Spleen (tissue), 11 donors: ENCODE measurements around the gene PKHD1. TPM values are rescaled to one million over a fixed set of nuclear protein-coding genes. Genes with fewer than 3 reads are reported as not detected.

Experiments
- DNase-seq: peaks from one replicate; pipeline ENCODE4 v3.0.0-alpha.2; 2020
- H3K27ac ChIP-seq, 8 donors: fragments of 200-600 bp; sonication (generic) in 7 of 8; 1 replicate in 4 of 8; 2 replicates in 4 of 8; pipeline versions ENCODE4 v1.5.0 to v1.8.0; 2016 to 2021; ENCODE audit warnings: inconsistent platforms in 4 of 8, mild to moderate bottlenecking in 4 of 8, moderate library complexity in 1 of 8
- H3K27me3 ChIP-seq, 7 donors: fragments of 200-600 bp; sonication (generic) in 6 of 7; replicated peaks in 1 of 7; 1 replicate in 4 of 7; 2 replicates in 3 of 7; pipeline versions ENCODE4 v1.5.0 to v1.8.0; 2016 to 2021; ENCODE audit warnings: inconsistent platforms in 3 of 7, mild to moderate bottlenecking in 1 of 7
- H3K36me3 ChIP-seq, 6 donors: fragments of 200-600 bp; sonication (generic) in 5 of 6; 1 replicate in 4 of 6; 2 replicates in 2 of 6; pipeline versions ENCODE4 v1.5.0 to v1.8.0; 2016 to 2021; ENCODE audit warnings: inconsistent platforms in 2 of 6
- H3K4me1 ChIP-seq, 6 donors: fragments of 200-600 bp; sonication (generic) in 5 of 6; 1 replicate in 3 of 6; 2 replicates in 3 of 6; pipeline versions ENCODE4 v1.5.0 to v1.8.0; 2016 to 2021; ENCODE audit warnings: inconsistent platforms in 3 of 6
- H3K4me3 ChIP-seq, 8 donors: fragments of 200-600 bp; sonication (generic) in 7 of 8; 1 replicate in 4 of 8; 2 replicates in 4 of 8; pipeline versions ENCODE4 v1.5.0 to v1.8.0; 2016 to 2021; ENCODE audit warnings: inconsistent platforms in 4 of 8, mild to moderate bottlenecking in 4 of 8, moderate library complexity in 2 of 8
- H3K9me3 ChIP-seq, 8 donors: fragments of 200-600 bp; sonication (generic) in 7 of 8; 1 replicate in 4 of 8; 2 replicates in 4 of 8; pipeline versions ENCODE4 v1.5.0 to v1.8.0; 2016 to 2021; ENCODE audit warnings: inconsistent platforms in 4 of 8
- CTCF ChIP-seq, 11 experiments: fragments of 200-600 bp in 7 of 11; fragments of 450-650 bp in 4 of 11; sonication (generic) in 4 of 11; IDR thresholded peaks in 8 of 11; conservative IDR thresholded peaks in 3 of 11; 1 replicate in 7 of 11; 2 replicates in 4 of 11; pipeline versions ENCODE4 v1.4.0 to v1.8.0; 2016 to 2021; ENCODE audit warnings: antibody characterized with exemption in 11 of 11, inconsistent platforms in 4 of 11, mild to moderate bottlenecking in 1 of 11
- POLR2A ChIP-seq, 3 donors: fragments of 450-650 bp; IDR thresholded peaks; one replicate each; pipeline ENCODE4 v1.5.1; 2017; ENCODE audit warnings: antibody characterized with exemption in 3 of 3, mild to moderate bottlenecking in 1 of 3
- POLR2AphosphoS5 ChIP-seq, 3 donors: sonication (generic); formaldehyde crosslinking; IDR thresholded peaks; one replicate each; pipeline ENCODE4 v1.5.1; 2017; ENCODE audit warnings: antibody characterized with exemption in 3 of 3
- WGBS, 5 donors: extraction: QIAGEN DNeasy Blood & Tissue Kit in 3 of 5; methylation state at CpG; one replicate each; pipeline versions ENCODE4 v1.1.5 to v1.1.7; 2013 to 2018; 5-methylcytosine and 5-hydroxymethylcytosine counted together
- intact Hi-C: fragments of 100-400 bp; cut with DNase I; formaldehyde crosslinking; loops from one replicate; pipeline ENCODE4 v1.15.0; 2023; ENCODE audit warnings: low total_unique reads
- polyA plus RNA-seq, 3 donors: library from polyadenylated mRNA; stranded (reverse); fragments of 200-250 nt; gene quantifications; one replicate each; pipeline ENCODE4 v1.2.1, GENCODE V29; 2013
- total RNA-seq, 7 donors: library from RNA; depleted of rRNA in 3 of 7; stranded (reverse); fragments of >200 nt in 3 of 7; fragmentation: NEBNext Ultra II Directional in 4 of 7; extraction: Animal tissue kit (Norgen Biotek cat#: 25700) in 4 of 7; gene quantifications; one replicate each; pipeline versions ENCODE4 v1.1.0 to v1.2.1, GENCODE V29; 2016 to 2021
- donor health status: healthy with polysubstance abuse.
- donor health status: DM: no; HTN: no; CAD: no; lungs with moderate emphysema.
- donor health status: DM: no; HTN: no; CAD: no.
- donor health status: Bipolar disorder and iron deficiency.
- donor health status: healthy.
- donor health status: DM: no; HTN: no; CAD: no.
- donor health status: DM: yes; HTN: yes; CAD: no.

Gene PKHD1
- total and polyA plus RNA-seq, 10 donors = not detected

- H3K27me3 ChIP-seq = no peaks in the 10 kb centered on the region
- WGBS, 5 donors = 66 to 75% (median 70%) methylated on average over 9 of the region's 9 CpGs
- no peaks in the 10 kb centered on the region for H3K4me1 ChIP-seq
- no peaks in the 10 kb centered on the region for H3K36me3 ChIP-seq
- TF ChIP-seq POLR2AphosphoS5 (IDR thresholded peaks at IDR 0.05) (no peak), POLR2A (IDR thresholded peaks at IDR 0.05) (no peak), CTCF (IDR thresholded peaks at IDR 0.05 in 8 of 11, conservative IDR thresholded peaks at IDR 0.05 in 3 of 11) (no peak)
- intact Hi-C loops = no loop called here
- no peak overlapping the region for H3K27ac ChIP-seq
- no peak overlapping the region for H3K4me3 ChIP-seq
- no peak for DNase-seq
- H3K9me3 ChIP-seq = peaks cover 0 to 4% (median 0%) of the 10 kb centered on the region in 8 donors
Observed at GRCh38 chr6:51675020-51675921, 412.1 kb downstream of the PKHD1 start.

DNA sequence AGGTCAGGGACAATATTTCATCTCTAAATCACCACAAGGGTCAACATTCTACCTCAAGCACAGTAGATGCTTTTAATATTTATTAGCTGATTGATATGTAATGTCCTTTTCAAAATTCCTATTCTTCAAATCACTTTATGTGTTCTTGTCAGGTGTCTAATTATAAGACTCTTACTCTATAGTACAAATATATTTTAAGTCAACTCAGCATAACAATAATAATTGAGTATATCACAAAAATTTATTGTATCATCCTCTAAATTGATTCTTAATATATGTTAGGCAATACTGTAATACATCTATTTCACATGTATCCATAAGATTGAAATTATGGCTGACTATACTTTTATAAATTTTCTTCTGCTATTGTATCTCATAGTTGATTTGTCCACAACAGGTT is 423.9 kb downstream of the PKHD1 start:
- H3K4me1 ChIP-seq = no peaks in the 10 kb centered on the region
- no peak for DNase-seq
- H3K36me3 ChIP-seq = no peaks in the 10 kb centered on the region
- peaks cover 0 to 5% (median 0%) of the 10 kb centered on the region in 8 donors for H3K9me3 ChIP-seq
- intact Hi-C loops = no loop called here
- no peak overlapping the region for H3K27ac ChIP-seq
- TF ChIP-seq POLR2AphosphoS5 (IDR thresholded peaks at IDR 0.05) = no peak
- no peak for TF ChIP-seq POLR2A (IDR thresholded peaks at IDR 0.05)
- TF ChIP-seq CTCF (IDR thresholded peaks at IDR 0.05 in 8 of 11, conservative IDR thresholded peaks at IDR 0.05 in 3 of 11) = no peak
- no peaks in the 10 kb centered on the region for H3K27me3 ChIP-seq
- H3K4me3 ChIP-seq = no peak overlapping the region

GRCh38 chr6:51660767-51661166 is 426.6 kb downstream of the PKHD1 start:
- Histone ChIP-seq H3K27me3 (no peaks in the 10 kb centered on the region), H3K9me3 (peaks cover 0 to 5% (median 0%) of the 10 kb centered on the region in 8 donors), H3K4me1 (no peaks in the 10 kb centered on the region), H3K27ac (no peak overlapping the region), H3K36me3 (no peaks in the 10 kb centered on the region), H3K4me3 (no peak overlapping the region)
- intact Hi-C loops = no loop called here
- 62 to 82% (median 72%) methylated on average over 3 of the region's 3 CpGs for WGBS, 5 donors
- TF ChIP-seq POLR2AphosphoS5 (IDR thresholded peaks at IDR 0.05) (no peak), CTCF (IDR thresholded peaks at IDR 0.05 in 8 of 11, conservative IDR thresholded peaks at IDR 0.05 in 3 of 11) (no peak), POLR2A (IDR thresholded peaks at IDR 0.05) (no peak)
- no peak for DNase-seq

- H3K4me3 ChIP-seq = no peak overlapping the region
- peaks cover 0 to 5% (median 0%) of the 10 kb centered on the region in 8 donors for H3K9me3 ChIP-seq
- no peak for DNase-seq
- no peaks in the 10 kb centered on the region for H3K36me3 ChIP-seq
- H3K27ac ChIP-seq = no peak overlapping the region
- 84 to 89% (median 88%) methylated on average over 3 of the region's 3 CpGs for WGBS, 5 donors
- intact Hi-C loops = no loop called here
- no peaks in the 10 kb centered on the region for H3K4me1 ChIP-seq
- H3K27me3 ChIP-seq = no peaks in the 10 kb centered on the region
- no peak for TF ChIP-seq CTCF (IDR thresholded peaks at IDR 0.05 in 8 of 11, conservative IDR thresholded peaks at IDR 0.05 in 3 of 11)
- TF ChIP-seq POLR2A (IDR thresholded peaks at IDR 0.05) = no peak
- TF ChIP-seq POLR2AphosphoS5 (IDR thresholded peaks at IDR 0.05) = no peak
Observed at GRCh38 chr6:51657491-51657890, 429.9 kb downstream of the PKHD1 start.
